Adrenal gland (tissue), 5 donors: ENCODE data around the gene EYS.

Experiments
- CTCF ChIP-seq, 6 experiments: fragments of 450-650 bp in 4 of 6; fragments of 200-600 bp in 2 of 6; sonication (generic) in 1 of 6; IDR thresholded peaks; 1 replicate in 5 of 6; 2 replicates in 1 of 6; pipeline versions ENCODE4 v1.5.1 to v1.8.0; 2016 to 2021; ENCODE audit warnings: antibody characterized with exemption in 6 of 6, mild to moderate bottlenecking in 2 of 6, moderate library complexity in 1 of 6
- POLR2A ChIP-seq, 2 donors: fragments of 450-650 bp; IDR thresholded peaks; one replicate each; pipeline ENCODE4 v1.6.1; 2017; ENCODE audit warnings: antibody characterized with exemption in 2 of 2, mild to moderate bottlenecking in 2 of 2, moderate library complexity in 1 of 2
- donor health status: DM: no; HTN: no; CAD: no.

GRCh38 chr6:63985223-63985622 lies 1721.8 kb downstream of the EYS start:
- TF ChIP-seq CTCF (IDR thresholded peaks at IDR 0.05) (no peak), POLR2A (IDR thresholded peaks at IDR 0.05) (no peak)
